Fibroblast of villous mesenchyme (primary cell): ENCODE results near the gene RFPL2. TPM values are rescaled to one million over a fixed set of nuclear protein-coding genes. Genes with fewer than 3 reads are reported as not detected.

Experiments
- DNase-seq: peaks from one replicate; pipeline ENCODE4 v3.0.0-alpha.2; 2010; ENCODE audit warnings: low read depth
- H3K4me3 ChIP-seq: 2 replicates; pipeline ENCODE4 v1.5.1; 2011; ENCODE audit warnings: low read depth, mild to moderate bottlenecking, low read length
- CTCF ChIP-seq: IDR thresholded peaks from 2 replicates; pipeline ENCODE4 v1.5.1; 2012; ENCODE audit warnings: low read depth, mild to moderate bottlenecking, low read length; ENCODE audit not compliant: insufficient read depth
- total RNA-seq: library from RNA; depleted of rRNA; stranded (reverse); fragments of >200 nt; gene quantifications from 2 replicates; pipeline ENCODE4 v1.2.3, GENCODE V29; 2012

RFPL2 gene
- total RNA-seq: not detected in 2 replicates

GRCh38 chr22:32204856-32205722, at the start of gene RFPL2:
RFPL2 (minus strand) TSS chr22:32205073; CDS start chr22:32202451, 2,622 bp downstream.
- TF ChIP-seq CTCF: no peak
- H3K4me3 ChIP-seq: no peak within 1 kb of the TSS
- peak; percentile 20 for DNase-seq

DNA sequence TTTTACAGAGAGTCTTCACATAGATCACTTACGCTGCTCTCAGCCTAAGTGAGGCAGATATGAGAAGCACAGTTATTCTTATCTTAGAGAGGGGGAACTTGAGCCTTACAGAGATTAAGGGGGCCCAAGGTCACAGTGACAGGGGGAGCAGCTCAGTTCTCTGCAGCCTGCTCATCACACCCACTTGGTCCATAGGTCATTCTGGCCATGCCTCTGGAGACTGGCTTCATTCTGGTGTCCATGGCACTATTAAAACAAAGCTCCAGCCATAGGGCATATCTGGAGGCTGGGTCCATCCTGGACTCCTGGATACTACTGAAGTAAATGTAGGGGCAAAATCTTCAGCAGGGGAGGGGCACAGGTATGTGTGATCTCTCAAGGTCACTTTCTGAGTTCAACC, 44.4 kb upstream of the RFPL2 start:
- no peak for DNase-seq
- no peak for TF ChIP-seq CTCF
- H3K4me3 ChIP-seq: no peak overlapping the region

DNA sequence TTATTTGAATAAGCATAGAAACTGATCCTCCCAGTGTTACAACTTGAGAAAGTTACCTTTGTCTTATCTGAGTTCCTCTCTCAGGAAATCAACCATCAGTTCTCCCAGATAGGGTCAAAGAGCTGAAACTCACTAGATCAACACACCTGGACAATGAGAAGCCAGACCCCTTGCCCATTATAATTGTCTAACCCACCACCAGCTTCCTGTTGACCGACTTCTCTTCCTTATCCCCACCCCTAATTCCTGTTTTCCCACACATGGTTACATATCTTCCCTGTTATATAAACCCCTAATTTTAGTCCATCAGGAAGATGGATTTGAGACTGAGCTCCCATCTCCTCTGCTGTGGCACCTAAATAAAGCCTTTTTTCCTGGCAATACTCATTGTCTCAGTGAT, 43.4 kb upstream of the RFPL2 start:
- no peak overlapping the region for H3K4me3 ChIP-seq
- DNase-seq: no peak
- TF ChIP-seq CTCF: no peak

- no peak for TF ChIP-seq CTCF
- no peak overlapping the region for H3K4me3 ChIP-seq
- DNase-seq: no peak
Measured at GRCh38 chr22:32246166-32246565, 41.3 kb upstream of the RFPL2 start.

DNA sequence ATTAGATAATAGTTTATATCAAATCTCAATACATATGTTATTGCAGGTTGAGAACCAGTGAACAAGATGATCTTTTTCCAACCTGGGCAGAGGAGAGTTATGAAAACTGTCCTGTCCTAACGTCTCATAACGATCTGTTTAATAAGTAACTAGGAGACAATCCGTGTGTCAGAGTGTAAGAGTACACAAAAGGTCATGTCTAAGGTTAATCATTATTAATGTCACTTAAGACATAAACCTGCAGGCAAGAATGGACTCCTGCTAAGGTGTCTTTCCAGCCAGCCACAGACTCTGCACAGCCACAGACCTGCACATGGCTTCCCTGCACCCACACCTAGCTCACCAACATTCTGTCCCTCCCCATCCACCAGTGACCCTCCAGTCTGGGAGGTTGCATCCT, 40.2 kb upstream of the RFPL2 start:
- no peak for DNase-seq
- no peak overlapping the region for H3K4me3 ChIP-seq
- TF ChIP-seq CTCF: no peak

DNA sequence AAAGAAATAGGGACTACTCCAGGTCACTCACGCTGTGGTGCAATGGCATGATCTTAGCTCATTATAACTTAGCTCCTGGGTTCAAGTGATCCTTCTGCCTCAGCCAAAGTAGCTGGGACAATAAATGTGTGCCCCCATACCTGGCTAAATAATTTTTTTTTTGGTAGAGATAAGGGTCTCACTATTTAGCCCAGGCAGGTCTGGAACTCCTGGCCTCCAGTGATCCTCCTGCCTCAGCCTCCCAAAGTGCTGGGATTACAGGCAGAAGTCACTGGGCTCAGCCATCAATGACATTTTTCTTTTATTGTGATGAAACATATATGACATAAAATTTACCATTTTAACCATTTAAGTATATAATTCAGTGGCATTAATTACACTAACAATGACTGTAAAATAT, 39.7 kb upstream of the RFPL2 start:
- DNase-seq: no peak
- no peak for TF ChIP-seq CTCF
- H3K4me3 ChIP-seq: no peak overlapping the region
